Psoas muscle (tissue), 8 donors: ENCODE results near the gene SH2D1B. TPM values are rescaled to one million over a fixed set of nuclear protein-coding genes. Genes with fewer than 3 reads are reported as not detected.
"Not testable (repeated sequence)": the region's sequence is repeated elsewhere in the genome, so short reads cannot be mapped to it uniquely, and the experiment has no call there.

ENCODE experiments used
- ATAC-seq, 4 donors: fragments of 200-7000 bp; cut with Tn5 transposase; one replicate each; pipeline ENCODE4 v1.9.1; 2020; ENCODE audit warnings: moderate library complexity in 3 of 4, mild to moderate bottlenecking in 2 of 4
- DNase-seq, 2 donors: peaks; one replicate each; pipeline ENCODE4 v3.0.0-alpha.2; 2020
- H3K27ac ChIP-seq: fragments of 200-600 bp; one replicate; pipeline ENCODE4 v1.8.0; 2022
- H3K27me3 ChIP-seq, 3 donors: fragments of 200-600 bp in 1 of 3; one replicate each; pipeline versions ENCODE4 v1.6.1 to v1.8.0; 2013 to 2022; ENCODE audit warnings: low read length in 2 of 3, mild to moderate bottlenecking in 2 of 3, moderate library complexity in 1 of 3; ENCODE audit not compliant: insufficient read depth in 3 of 3
- H3K36me3 ChIP-seq, 2 donors: fragments of 200-600 bp in 1 of 2; one replicate each; pipeline versions ENCODE4 v1.6.1 to v1.8.0; 2013 to 2022; ENCODE audit warnings: low read depth in 1 of 2, mild to moderate bottlenecking in 1 of 2, moderate library complexity in 1 of 2; ENCODE audit not compliant: insufficient read depth in 1 of 2
- H3K4me1 ChIP-seq: fragments of 200-600 bp; one replicate; pipeline ENCODE4 v1.8.0; 2022
- H3K4me3 ChIP-seq: fragments of 200-600 bp; one replicate; pipeline ENCODE4 v1.8.0; 2022; ENCODE audit warnings: mild to moderate bottlenecking
- H3K9me3 ChIP-seq: fragments of 200-600 bp; one replicate; pipeline ENCODE4 v1.8.0; 2022
- WGBS, 3 donors: extraction: QIAGEN DNeasy Blood & Tissue Kit; methylation state at CpG; one replicate each; pipeline versions ENCODE4 v1.1.6 to v1.1.7; 2013; 5-methylcytosine and 5-hydroxymethylcytosine counted together
- intact Hi-C, 2 donors: fragments of 100-400 bp; cut with DNase I; formaldehyde crosslinking; loops; one replicate each; pipeline versions ENCODE4 v1.11.0 to v1.14.2; 2022
- polyA plus RNA-seq, 3 donors: library from polyadenylated mRNA; stranded (reverse); fragments of 200-250 nt; gene quantifications; one replicate each; pipeline ENCODE4 v1.2.3, GENCODE V29; 2013
- total RNA-seq, 4 donors: library from RNA; stranded (reverse); fragmentation: NEBNext Ultra II Directional in 2 of 4; extraction: Animal tissue kit (Norgen Biotek cat#: 25700) in 2 of 4; gene quantifications; one replicate each; pipeline versions ENCODE4 v1.2.1 to v1.2.4, GENCODE V29; 2021 to 2023
- TF ChIP-seq, protein P1 (sequence below): fragments of 200-600 bp; IDR thresholded peaks from one replicate; pipeline ENCODE4 v1.8.0; 2022; ENCODE audit warnings: antibody characterized with exemption
- donor health status: healthy with polysubstance abuse.
- donor health status: DM: no; HTN: no; CAD: no; lungs with moderate emphysema.
- donor health status: Bipolar disorder and iron deficiency.
- donor health status: healthy.
- donor health status: DM: yes; HTN: yes; CAD: no.
- donor health status: DM: no; HTN: no; CAD: no.
- donor health status: DM: no; HTN: no; CAD: no.
- donor health status: DM: yes; HTN: yes; CAD: no.

Gene SH2D1B
- total and polyA plus RNA-seq, 7 donors: 0.12 to 4.0 (median 1.2) TPM

GRCh38 chr1:162444903-162445302 is 33.0 kb upstream of the SH2D1B start:
- Histone ChIP-seq H3K27ac (no peak overlapping the region), H3K4me3 (no peak overlapping the region), H3K27me3 (peaks cover 0 to 5% (median 3%) of the 10 kb centered on the region in 3 donors), H3K36me3 (no peaks in the 10 kb centered on the region), H3K9me3 (no peaks in the 10 kb centered on the region), H3K4me1 (no peaks in the 10 kb centered on the region)
- ATAC-seq: no peak
- DNase-seq: no peak
- TF ChIP-seq, protein P1, sequence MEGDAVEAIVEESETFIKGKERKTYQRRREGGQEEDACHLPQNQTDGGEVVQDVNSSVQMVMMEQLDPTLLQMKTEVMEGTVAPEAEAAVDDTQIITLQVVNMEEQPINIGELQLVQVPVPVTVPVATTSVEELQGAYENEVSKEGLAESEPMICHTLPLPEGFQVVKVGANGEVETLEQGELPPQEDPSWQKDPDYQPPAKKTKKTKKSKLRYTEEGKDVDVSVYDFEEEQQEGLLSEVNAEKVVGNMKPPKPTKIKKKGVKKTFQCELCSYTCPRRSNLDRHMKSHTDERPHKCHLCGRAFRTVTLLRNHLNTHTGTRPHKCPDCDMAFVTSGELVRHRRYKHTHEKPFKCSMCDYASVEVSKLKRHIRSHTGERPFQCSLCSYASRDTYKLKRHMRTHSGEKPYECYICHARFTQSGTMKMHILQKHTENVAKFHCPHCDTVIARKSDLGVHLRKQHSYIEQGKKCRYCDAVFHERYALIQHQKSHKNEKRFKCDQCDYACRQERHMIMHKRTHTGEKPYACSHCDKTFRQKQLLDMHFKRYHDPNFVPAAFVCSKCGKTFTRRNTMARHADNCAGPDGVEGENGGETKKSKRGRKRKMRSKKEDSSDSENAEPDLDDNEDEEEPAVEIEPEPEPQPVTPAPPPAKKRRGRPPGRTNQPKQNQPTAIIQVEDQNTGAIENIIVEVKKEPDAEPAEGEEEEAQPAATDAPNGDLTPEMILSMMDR: no peak
- intact Hi-C loops: no loop called here

DNA sequence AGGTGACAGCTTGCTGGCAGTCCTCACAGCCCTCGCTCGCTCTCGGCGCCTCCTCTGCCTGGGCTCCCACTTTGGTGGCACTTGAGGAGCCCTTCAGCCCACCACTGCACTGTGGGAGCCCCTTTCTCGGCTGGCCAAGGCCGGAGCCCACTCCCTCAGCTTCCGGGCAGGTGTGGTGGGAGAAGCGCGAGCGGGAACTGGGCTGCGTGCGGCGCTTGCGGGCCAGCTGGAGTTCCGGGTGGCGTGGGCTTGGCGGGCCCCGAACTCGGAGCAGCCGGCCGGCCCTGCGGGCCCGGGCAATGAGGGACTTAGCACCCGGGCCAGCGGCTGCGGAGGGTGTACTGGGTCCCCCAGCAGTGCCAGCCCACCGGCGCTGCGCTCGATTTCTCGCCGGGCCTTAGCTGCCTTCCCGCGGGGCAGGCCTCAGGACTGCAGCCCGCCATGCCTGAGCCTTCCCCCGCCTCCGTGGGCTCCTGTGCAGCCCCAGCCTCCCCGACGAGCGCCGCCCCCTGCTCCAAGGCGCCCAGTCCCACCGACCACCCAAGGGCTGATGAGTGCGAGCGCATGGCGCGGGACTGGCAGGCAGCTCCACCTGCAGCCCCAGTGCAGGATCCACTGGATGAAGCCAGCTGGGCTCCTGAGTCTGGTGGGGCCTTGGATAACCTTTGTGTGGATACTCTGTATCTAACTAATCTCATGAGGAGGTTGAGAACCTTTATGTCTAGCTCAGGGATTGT is 21.2 kb upstream of the SH2D1B start:
- H3K9me3 ChIP-seq, ATAC-seq, DNase-seq, intact Hi-C loops, H3K36me3 ChIP-seq, H3K27ac ChIP-seq, H3K4me1 ChIP-seq, H3K4me3 ChIP-seq, H3K27me3 ChIP-seq: not testable (repeated sequence)
- WGBS, 3 donors: 79 to 90% (median 83%) methylated on average over 29 to 40 of the region's 47 CpGs

GRCh38 chr1:162430583-162430982 is 18.6 kb upstream of the SH2D1B start:
- Histone ChIP-seq H3K36me3 (no peaks in the 10 kb centered on the region), H3K9me3 (no peaks in the 10 kb centered on the region), H3K27me3 (no peaks in the 10 kb centered on the region), H3K4me3 (no peak overlapping the region), H3K4me1 (no peaks in the 10 kb centered on the region), H3K27ac (no peak overlapping the region)
- ATAC-seq (no peak), DNase-seq (no peak)
- intact Hi-C loops: no loop called here
- TF ChIP-seq, protein P1: no peak
- WGBS, 3 donors: 88 to 90% (median 88%) methylated on average over 4 of the region's 4 CpGs

DNA sequence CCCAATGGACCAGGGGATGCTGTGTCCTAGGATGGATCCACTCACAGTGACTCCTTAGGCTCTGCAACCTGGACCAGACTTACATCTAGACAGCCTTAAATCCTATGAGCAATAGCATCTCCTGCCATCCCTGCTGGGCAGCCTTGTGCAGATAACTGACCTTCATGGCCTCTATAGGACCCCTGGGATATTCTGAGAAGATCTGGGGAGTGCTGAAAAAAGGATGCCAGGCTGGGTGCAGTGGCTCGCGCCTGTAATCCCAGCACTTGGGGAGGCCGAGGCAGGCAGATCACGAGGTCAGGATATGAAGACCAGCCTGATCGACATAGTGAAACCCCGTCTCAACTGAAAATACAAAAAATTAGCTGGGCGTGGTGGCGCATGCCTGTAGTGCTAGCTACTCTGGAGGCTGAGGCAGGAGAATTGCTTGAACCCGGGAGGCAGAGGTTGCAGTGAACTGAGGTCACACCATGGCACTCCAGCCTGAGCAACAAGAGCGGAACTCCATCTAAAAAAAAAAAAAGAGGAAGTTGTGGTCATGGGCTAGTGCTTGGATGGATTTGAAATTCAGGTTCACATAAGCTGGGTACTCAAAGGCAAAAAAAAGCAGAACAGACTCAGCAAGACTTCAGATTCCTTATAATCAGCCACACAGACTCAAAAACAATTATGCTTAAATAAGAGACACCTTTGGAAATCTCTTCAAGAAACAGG is 10.9 kb upstream of the SH2D1B start:
- WGBS, 3 donors: 82 to 88% (median 87%) methylated on average over 10 of the region's 10 CpGs
- Histone ChIP-seq H3K27ac (no peak overlapping the region), H3K9me3 (no peaks in the 10 kb centered on the region), H3K4me1 (no peaks in the 10 kb centered on the region), H3K4me3 (no peak overlapping the region), H3K36me3 (no peaks in the 10 kb centered on the region), H3K27me3 (peaks cover 0 to 4% (median 0%) of the 10 kb centered on the region in 3 donors)
- TF ChIP-seq, protein P1: no peak
- intact Hi-C loops: no loop called here
- DNase-seq (no peak), ATAC-seq (no peak)

- WGBS, 3 donors: 32 to 56% (median 40%) methylated on average over 5 of the region's 5 CpGs
- Histone ChIP-seq H3K4me3 (no peak overlapping the region), H3K9me3 (no peaks in the 10 kb centered on the region), H3K27me3 (peaks cover 0 to 4% (median 0%) of the 10 kb centered on the region in 3 donors), H3K27ac (no peak overlapping the region), H3K36me3 (no peaks in the 10 kb centered on the region), H3K4me1 (no peaks in the 10 kb centered on the region)
- ATAC-seq: no peak
- no peak for DNase-seq
- TF ChIP-seq, protein P1: no peak
- intact Hi-C loops: no loop called here
Measured at GRCh38 chr1:162421258-162422164, 9.6 kb upstream of the SH2D1B start.
